Measurements from ENCODE around the gene OSBPL10. TPM values are rescaled to one million over a fixed set of nuclear protein-coding genes. Genes with fewer than 3 reads are reported as not detected.

The OSBPL10 gene
- total RNA-seq, 1 donor from 2014 or later: 45.4 TPM

DNA sequence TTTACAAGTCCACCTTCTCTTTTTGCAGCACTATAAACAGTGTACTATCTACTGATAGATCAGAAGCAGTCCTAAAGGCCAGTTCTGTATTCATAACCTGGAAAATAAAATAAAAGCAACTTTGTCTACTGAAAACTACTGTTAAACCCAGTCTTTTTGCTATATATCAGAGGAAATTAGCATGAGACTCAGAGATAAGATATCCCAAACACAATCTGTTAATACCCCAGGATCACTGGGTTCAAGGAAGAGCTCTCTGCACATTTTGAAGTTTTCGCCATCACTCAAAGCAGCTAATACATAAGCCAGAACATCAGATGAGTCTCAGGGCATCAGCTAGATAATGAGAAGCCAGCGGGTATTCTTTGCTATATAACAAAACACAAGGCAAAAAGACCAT is 21.8 kb downstream of the OSBPL10 start:
- Mint-ChIP-seq H3K27me3 (ENCODE audit: low read depth) (no peaks in the 10 kb centered on the region), H3K36me3 (ENCODE audit: low read depth) (peaks cover 5% of the 10 kb centered on the region), H3K4me3 (ENCODE audit: unreplicated experiment) (peak overlapping the region; percentile 65), H3K4me1 (ENCODE audit: low read depth) (peaks cover 52% of the 10 kb centered on the region), H3K27ac (ENCODE audit: unreplicated experiment) (peak overlapping the region; percentile 95), H3K9me3 (ENCODE audit: low read depth) (peaks cover 17% of the 10 kb centered on the region)
- TF ChIP-seq, protein P1, sequence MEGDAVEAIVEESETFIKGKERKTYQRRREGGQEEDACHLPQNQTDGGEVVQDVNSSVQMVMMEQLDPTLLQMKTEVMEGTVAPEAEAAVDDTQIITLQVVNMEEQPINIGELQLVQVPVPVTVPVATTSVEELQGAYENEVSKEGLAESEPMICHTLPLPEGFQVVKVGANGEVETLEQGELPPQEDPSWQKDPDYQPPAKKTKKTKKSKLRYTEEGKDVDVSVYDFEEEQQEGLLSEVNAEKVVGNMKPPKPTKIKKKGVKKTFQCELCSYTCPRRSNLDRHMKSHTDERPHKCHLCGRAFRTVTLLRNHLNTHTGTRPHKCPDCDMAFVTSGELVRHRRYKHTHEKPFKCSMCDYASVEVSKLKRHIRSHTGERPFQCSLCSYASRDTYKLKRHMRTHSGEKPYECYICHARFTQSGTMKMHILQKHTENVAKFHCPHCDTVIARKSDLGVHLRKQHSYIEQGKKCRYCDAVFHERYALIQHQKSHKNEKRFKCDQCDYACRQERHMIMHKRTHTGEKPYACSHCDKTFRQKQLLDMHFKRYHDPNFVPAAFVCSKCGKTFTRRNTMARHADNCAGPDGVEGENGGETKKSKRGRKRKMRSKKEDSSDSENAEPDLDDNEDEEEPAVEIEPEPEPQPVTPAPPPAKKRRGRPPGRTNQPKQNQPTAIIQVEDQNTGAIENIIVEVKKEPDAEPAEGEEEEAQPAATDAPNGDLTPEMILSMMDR (IDR thresholded peaks at IDR 0.05): no peak
- no peak for DNase-seq (ENCODE audit: low spot score)

DNA sequence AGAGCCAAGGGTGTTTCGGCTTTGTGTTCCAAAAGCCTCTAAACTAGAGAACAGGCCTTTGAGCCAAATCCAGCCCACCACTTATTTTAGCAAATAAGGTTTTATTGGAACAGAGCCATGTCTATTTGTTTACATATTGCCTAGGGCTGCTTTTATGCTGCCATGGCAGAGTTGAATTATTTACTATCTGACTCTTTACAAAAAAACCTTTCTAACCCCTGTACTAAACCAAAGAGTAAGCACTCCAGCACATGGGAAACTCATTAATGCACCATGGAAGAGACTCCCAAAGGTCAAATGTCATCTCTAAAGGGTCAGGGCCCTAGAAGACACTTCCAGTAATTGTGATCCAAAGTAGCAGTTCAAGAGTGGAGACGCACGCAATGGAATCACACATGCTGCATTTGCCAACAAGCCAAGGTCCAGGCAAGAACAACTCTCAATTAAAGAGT is 22.3 kb downstream of the OSBPL10 start:
- H3K9me3 Mint-ChIP-seq (ENCODE audit: low read depth): peaks cover 17% of the 10 kb centered on the region
- H3K4me1 Mint-ChIP-seq (ENCODE audit: low read depth): peaks cover 51% of the 10 kb centered on the region
- DNase-seq (ENCODE audit: low spot score): no peak
- peak overlapping the region; percentile 95 for H3K27ac Mint-ChIP-seq (ENCODE audit: unreplicated experiment)
- peak overlapping the region; percentile 65 for H3K4me3 Mint-ChIP-seq (ENCODE audit: unreplicated experiment)
- H3K36me3 Mint-ChIP-seq (ENCODE audit: low read depth): peaks cover 5% of the 10 kb centered on the region
- no peaks in the 10 kb centered on the region for H3K27me3 Mint-ChIP-seq (ENCODE audit: low read depth)
- TF ChIP-seq, protein P1 (IDR thresholded peaks at IDR 0.05): no peak

DNA sequence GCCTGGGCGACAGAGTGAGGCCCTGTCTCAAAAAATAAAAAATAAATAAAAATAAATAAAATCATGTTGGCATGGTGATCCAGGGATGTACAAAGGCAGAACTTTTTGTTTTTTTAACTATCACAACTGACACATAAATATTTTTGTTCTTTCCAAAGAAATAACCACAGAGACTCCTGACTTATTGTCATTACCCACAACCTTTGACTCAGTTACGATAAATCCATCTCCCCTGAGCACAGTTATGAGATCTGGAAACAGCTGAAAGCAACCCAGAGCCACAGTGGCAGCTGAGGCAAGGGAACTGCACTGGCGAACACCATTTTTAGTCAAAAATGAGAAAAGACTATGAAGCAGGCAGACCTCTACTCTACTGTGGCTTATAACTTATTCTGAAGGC is 24.0 kb downstream of the OSBPL10 start:
- TF ChIP-seq, protein P1 (IDR thresholded peaks at IDR 0.05): no peak
- H3K27ac Mint-ChIP-seq (ENCODE audit: unreplicated experiment): peak overlapping the region; percentile 79
- H3K36me3 Mint-ChIP-seq (ENCODE audit: low read depth): peaks cover 5% of the 10 kb centered on the region
- peaks cover 17% of the 10 kb centered on the region for H3K9me3 Mint-ChIP-seq (ENCODE audit: low read depth)
- H3K4me1 Mint-ChIP-seq (ENCODE audit: low read depth): peaks cover 45% of the 10 kb centered on the region
- no peaks in the 10 kb centered on the region for H3K27me3 Mint-ChIP-seq (ENCODE audit: low read depth)
- DNase-seq (ENCODE audit: low spot score): no peak
- no peak overlapping the region for H3K4me3 Mint-ChIP-seq (ENCODE audit: unreplicated experiment)

DNA sequence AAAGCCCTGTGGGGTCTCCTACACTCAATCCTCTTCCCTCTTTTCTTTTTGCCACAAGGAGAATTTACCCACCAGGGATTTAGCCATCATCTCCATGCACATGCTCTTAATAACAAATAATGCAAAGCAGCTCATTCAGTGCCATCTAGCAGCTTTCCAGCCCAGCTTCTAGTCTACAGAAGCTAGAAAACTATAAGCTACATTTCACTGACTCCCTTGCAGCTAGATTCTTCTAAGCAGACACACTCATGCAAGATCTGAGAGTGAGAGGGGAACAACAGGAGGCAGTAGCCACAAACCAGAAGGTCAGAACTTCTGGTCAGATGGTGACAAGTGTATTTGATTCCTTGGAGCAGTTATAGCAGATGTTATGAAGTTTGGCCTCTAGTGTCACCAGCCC is 25.5 kb downstream of the OSBPL10 start:
- Mint-ChIP-seq H3K4me1 (ENCODE audit: low read depth) (peaks cover 36% of the 10 kb centered on the region), H3K27me3 (ENCODE audit: low read depth) (no peaks in the 10 kb centered on the region), H3K9me3 (ENCODE audit: low read depth) (peaks cover 20% of the 10 kb centered on the region), H3K4me3 (ENCODE audit: unreplicated experiment) (no peak overlapping the region), H3K27ac (ENCODE audit: unreplicated experiment) (no peak overlapping the region), H3K36me3 (ENCODE audit: low read depth) (peaks cover 7% of the 10 kb centered on the region)
- TF ChIP-seq, protein P1 (IDR thresholded peaks at IDR 0.05): no peak
- DNase-seq (ENCODE audit: low spot score): no peak

DNA sequence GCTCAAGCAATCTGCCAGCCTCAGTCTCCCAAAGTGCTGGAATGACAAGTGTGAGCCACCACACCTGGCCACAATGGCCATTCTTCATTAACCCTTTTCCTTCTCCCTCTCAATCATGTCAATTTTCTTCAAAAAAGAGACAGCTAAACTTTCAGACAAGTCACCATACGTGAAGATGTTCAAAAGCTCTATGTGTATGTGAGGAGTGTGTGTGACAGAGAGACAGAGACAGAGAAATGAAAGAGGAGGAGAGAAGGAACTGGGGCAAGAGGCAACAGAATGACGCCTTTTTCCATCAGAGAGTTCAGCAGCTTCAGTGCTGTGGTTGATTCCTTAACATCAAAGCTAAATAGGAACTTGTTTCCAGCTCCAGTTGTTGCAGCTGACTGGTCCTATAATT is 27.4 kb downstream of the OSBPL10 start:
- TF ChIP-seq, protein P1 (IDR thresholded peaks at IDR 0.05): no peak
- no peak for DNase-seq (ENCODE audit: low spot score)
- H3K27ac Mint-ChIP-seq (ENCODE audit: unreplicated experiment): no peak overlapping the region
- H3K27me3 Mint-ChIP-seq (ENCODE audit: low read depth): no peaks in the 10 kb centered on the region
- H3K4me1 Mint-ChIP-seq (ENCODE audit: low read depth): peaks cover 18% of the 10 kb centered on the region
- H3K9me3 Mint-ChIP-seq (ENCODE audit: low read depth): peaks cover 26% of the 10 kb centered on the region
- H3K4me3 Mint-ChIP-seq (ENCODE audit: unreplicated experiment): no peak overlapping the region
- H3K36me3 Mint-ChIP-seq (ENCODE audit: low read depth): peaks cover 11% of the 10 kb centered on the region
